Neuronal stem cell (in vitro differentiated cells): Measurements from ENCODE around the gene ARL17B. TPM values are rescaled to one million over a fixed set of nuclear protein-coding genes. Genes with fewer than 3 reads are reported as not detected.
A peak's percentile ranks its signal among the peaks of the same experiment; 100 is the strongest.
"Not testable (repeated sequence)": the region's sequence is repeated elsewhere in the genome, so short reads cannot be mapped to it uniquely, and the experiment has no call there.

Experiments used
- DNase-seq: peaks from one replicate; pipeline ENCODE4 v3.0.0-alpha.2; 2013; ENCODE audit warnings: low spot score
- H2AFZ ChIP-seq: one replicate; pipeline ENCODE4 v1.6.1; 2013; ENCODE audit warnings: mild to moderate bottlenecking, low read length, inconsistent platforms
- H2AK5ac ChIP-seq: 2 replicates; pipeline ENCODE4 v1.6.1; 2013; ENCODE audit warnings: low read depth, mild to moderate bottlenecking, inconsistent platforms, low read length, moderate library complexity, mixed read lengths
- H2BK120ac ChIP-seq: 2 replicates; pipeline ENCODE4 v1.6.1; 2013; ENCODE audit warnings: low read depth, mild to moderate bottlenecking, inconsistent platforms, low read length, moderate library complexity, mixed read lengths
- H2BK12ac ChIP-seq: one replicate; pipeline ENCODE4 v1.6.1; 2013; ENCODE audit warnings: low read length, inconsistent platforms
- H2BK15ac ChIP-seq: 2 replicates; pipeline ENCODE4 v1.6.1; 2013; ENCODE audit warnings: mild to moderate bottlenecking, low read length, inconsistent platforms, mixed read lengths
- H2BK5ac ChIP-seq: one replicate; pipeline ENCODE4 v1.6.1; 2013; ENCODE audit warnings: inconsistent platforms, mild to moderate bottlenecking, low read length, moderate library complexity
- H3K14ac ChIP-seq: one replicate; pipeline ENCODE4 v1.6.1; 2013; ENCODE audit warnings: low read length, inconsistent platforms
- H3K18ac ChIP-seq: 2 replicates; pipeline ENCODE4 v1.6.1; 2013; ENCODE audit warnings: low read length, inconsistent platforms
- H3K23ac ChIP-seq: 2 replicates; pipeline ENCODE4 v1.6.1; 2013; ENCODE audit warnings: low read depth, mild to moderate bottlenecking, mixed read lengths, low read length, inconsistent platforms; ENCODE audit not compliant: poor library complexity
- H3K27ac ChIP-seq: replicated peaks from 3 replicates; pipeline ENCODE4 v1.5.1; 2013; ENCODE audit warnings: low read length, inconsistent platforms
- H3K27me3 ChIP-seq, 3 experiments: 2 replicates each; pipeline ENCODE4 v1.6.1; 2013; ENCODE audit warnings: low read length in 3 of 3, mild to moderate bottlenecking in 2 of 3, inconsistent platforms in 1 of 3, low read depth in 1 of 3, mixed read lengths in 1 of 3, moderate library complexity in 1 of 3; ENCODE audit not compliant: control insufficient read depth in 3 of 3, insufficient read depth in 3 of 3
- H3K36me3 ChIP-seq, 2 donors: replicated peaks in 1 of 2; 2 replicates each; pipeline ENCODE4 v1.6.1; 2013; ENCODE audit warnings: low read length in 2 of 2; ENCODE audit not compliant: control insufficient read depth in 2 of 2, insufficient read depth in 2 of 2
- H3K4ac ChIP-seq: 2 replicates; pipeline ENCODE4 v1.6.1; 2013; ENCODE audit warnings: inconsistent platforms, mild to moderate bottlenecking, low read length, moderate library complexity
- H3K4me1 ChIP-seq, 2 donors: 1 replicate in 1 of 2; 2 replicates in 1 of 2; pipeline ENCODE4 v1.6.1; 2013; ENCODE audit warnings: low read length in 2 of 2, low read depth in 1 of 2; ENCODE audit not compliant: control insufficient read depth in 2 of 2, insufficient read depth in 1 of 2
- H3K4me2 ChIP-seq: one replicate; pipeline ENCODE4 v1.6.1; 2013; ENCODE audit warnings: mild to moderate bottlenecking, low read length, inconsistent platforms; ENCODE audit not compliant: insufficient read depth, poor library complexity, severe bottlenecking
- H3K4me3 ChIP-seq, 2 donors: 2 replicates each; pipeline ENCODE4 v1.5.1; 2013; ENCODE audit warnings: low read length in 2 of 2, mild to moderate bottlenecking in 2 of 2, inconsistent platforms in 1 of 2, moderate library complexity in 1 of 2
- H3K79me1 ChIP-seq: one replicate; pipeline ENCODE4 v1.6.1; 2013; ENCODE audit warnings: low read depth, mild to moderate bottlenecking, inconsistent platforms, low read length, moderate library complexity
- H3K9ac ChIP-seq: one replicate; pipeline ENCODE4 v1.6.1; 2013; ENCODE audit warnings: mild to moderate bottlenecking, low read depth, low read length, inconsistent platforms; ENCODE audit not compliant: poor library complexity
- H3K9me3 ChIP-seq, 2 donors: replicated peaks in 1 of 2; 2 replicates each; pipeline versions ENCODE3 to v1.6.1; 2013; ENCODE audit warnings: low read length in 2 of 2, mild to moderate bottlenecking in 2 of 2, inconsistent platforms in 1 of 2, low read depth in 1 of 2, mixed read lengths in 1 of 2, moderate library complexity in 1 of 2; ENCODE audit not compliant: control insufficient read depth in 2 of 2, insufficient read depth in 1 of 2
- H4K8ac ChIP-seq: one replicate; pipeline ENCODE4 v1.6.1; 2013; ENCODE audit warnings: low read depth, mild to moderate bottlenecking, inconsistent platforms, low read length, moderate library complexity
- H4K91ac ChIP-seq: one replicate; pipeline ENCODE4 v1.6.1; 2013; ENCODE audit warnings: low read length, low read depth, mild to moderate bottlenecking, inconsistent platforms; ENCODE audit not compliant: poor library complexity
- WGBS, 2 donors: extraction: QIAGEN DNeasy Blood & Tissue Kit; methylation state at CpG; one replicate each; pipeline ENCODE4 v1.1.7; 2013; ENCODE audit warnings: missing lambda C conversion rate in 2 of 2, mixed read lengths in 1 of 2; ENCODE audit not compliant: insufficient read length in 2 of 2, insufficient replicate concordance in 1 of 2; ENCODE audit errors: extremely low coverage in 2 of 2; 5-methylcytosine and 5-hydroxymethylcytosine counted together
- polyA plus RNA-seq, 2 experiments: library from polyadenylated mRNA; stranded (reverse); fragments of 200-250 nt; gene quantifications; one replicate each; pipeline ENCODE4 v1.2.3, GENCODE V29; 2013

Gene ARL17B
- 6.7 TPM for polyA plus RNA-seq (2013, experiment 1 of 2)
- 7.3 TPM for polyA plus RNA-seq (2013, experiment 2 of 2)

- not testable (repeated sequence) for H2BK12ac ChIP-seq, H3K9me3 ChIP-seq, H3K4me1 ChIP-seq, H2AK5ac ChIP-seq, H3K4ac ChIP-seq, DNase-seq, H3K79me1 ChIP-seq, H3K4me2 ChIP-seq, H2BK5ac ChIP-seq, H3K18ac ChIP-seq, H3K36me3 ChIP-seq, H2BK120ac ChIP-seq, H2AFZ ChIP-seq, H2BK15ac ChIP-seq, H4K91ac ChIP-seq, H3K27me3 ChIP-seq, H3K9ac ChIP-seq, H4K8ac ChIP-seq, H3K14ac ChIP-seq, H3K27ac ChIP-seq, H3K23ac ChIP-seq
- WGBS, 2 donors = no CpG with 5 or more reads among the region's 22 CpGs
- peak within 1 kb of the TSS in 1 of 2 donors; percentile 15 for H3K4me3 ChIP-seq
These were observed at the start of gene ARL17B for GRCh38 chr17:46361755-46362154. Gene ARL17B (minus strand): TSS chr17:46361766. CDS start chr17:46358397, 3,369 bp downstream.

GRCh38 chr17:46409864-46410263 lies 48.3 kb upstream of the ARL17B start:
- not testable (repeated sequence) for H3K18ac ChIP-seq, H3K4me1 ChIP-seq, H2BK15ac ChIP-seq, H3K27me3 ChIP-seq, H3K4ac ChIP-seq, H3K9me3 ChIP-seq, H3K36me3 ChIP-seq, H3K23ac ChIP-seq, H3K79me1 ChIP-seq, H4K8ac ChIP-seq, H2BK12ac ChIP-seq, H3K27ac ChIP-seq, DNase-seq, H2BK5ac ChIP-seq, H3K14ac ChIP-seq, H2AK5ac ChIP-seq, H4K91ac ChIP-seq, H2BK120ac ChIP-seq, H3K4me2 ChIP-seq, H2AFZ ChIP-seq, H3K9ac ChIP-seq, H3K4me3 ChIP-seq
- WGBS, 2 donors = no CpG with 5 or more reads among the region's 2 CpGs

GRCh38 chr17:46407155-46407554 lies 45.6 kb upstream of the ARL17B start:
- not testable (repeated sequence) for H2AK5ac ChIP-seq, H2BK15ac ChIP-seq, H3K4ac ChIP-seq, H2BK12ac ChIP-seq, H2AFZ ChIP-seq, H3K79me1 ChIP-seq, H3K36me3 ChIP-seq, H3K4me1 ChIP-seq, H3K18ac ChIP-seq, H3K14ac ChIP-seq, H2BK120ac ChIP-seq, H4K91ac ChIP-seq, H3K9ac ChIP-seq, H3K23ac ChIP-seq, H3K4me2 ChIP-seq, H3K27me3 ChIP-seq, H3K27ac ChIP-seq, H3K9me3 ChIP-seq, H2BK5ac ChIP-seq, H4K8ac ChIP-seq, DNase-seq, H3K4me3 ChIP-seq
- WGBS, 2 donors = no CpG with 5 or more reads among the region's 5 CpGs

GRCh38 chr17:46401033-46401787 lies 39.6 kb upstream of the ARL17B start:
- H3K27ac ChIP-seq, H3K4ac ChIP-seq, H3K4me2 ChIP-seq, H2BK5ac ChIP-seq, H4K8ac ChIP-seq, H3K27me3 ChIP-seq, H3K9me3 ChIP-seq, H2BK12ac ChIP-seq, H2BK15ac ChIP-seq, H3K79me1 ChIP-seq, H3K9ac ChIP-seq, H4K91ac ChIP-seq, H3K18ac ChIP-seq, H2AK5ac ChIP-seq, DNase-seq, H2AFZ ChIP-seq, H2BK120ac ChIP-seq, H3K36me3 ChIP-seq, H3K23ac ChIP-seq, H3K4me3 ChIP-seq, H3K4me1 ChIP-seq, H3K14ac ChIP-seq: not testable (repeated sequence)
- WGBS, 2 donors = no CpG with 5 or more reads among the region's 2 CpGs
